A673 (cell line): Measurements from ENCODE around the gene MEAK7.

Experiments used
- EZH2 ChIP-seq: fragments of 200-600 bp; sonication (generic); IDR thresholded peaks from 2 replicates; pipeline ENCODE4 v1.6.1; 2017; ENCODE audit warnings: borderline replicate concordance, low read depth, mild to moderate bottlenecking, mixed read lengths, antibody characterized with exemption, low read length; ENCODE audit not compliant: poor library complexity, severe bottlenecking
- TF ChIP-seq, protein P1 (sequence below): fragments of 300-800, 200-600 bp; sonication (generic); conservative IDR thresholded peaks from 2 replicates; pipeline ENCODE4 v1.5.1; 2017; ENCODE audit warnings: low read depth, mild to moderate bottlenecking, antibody characterized with exemption, low read length, moderate library complexity, mixed read lengths

DNA sequence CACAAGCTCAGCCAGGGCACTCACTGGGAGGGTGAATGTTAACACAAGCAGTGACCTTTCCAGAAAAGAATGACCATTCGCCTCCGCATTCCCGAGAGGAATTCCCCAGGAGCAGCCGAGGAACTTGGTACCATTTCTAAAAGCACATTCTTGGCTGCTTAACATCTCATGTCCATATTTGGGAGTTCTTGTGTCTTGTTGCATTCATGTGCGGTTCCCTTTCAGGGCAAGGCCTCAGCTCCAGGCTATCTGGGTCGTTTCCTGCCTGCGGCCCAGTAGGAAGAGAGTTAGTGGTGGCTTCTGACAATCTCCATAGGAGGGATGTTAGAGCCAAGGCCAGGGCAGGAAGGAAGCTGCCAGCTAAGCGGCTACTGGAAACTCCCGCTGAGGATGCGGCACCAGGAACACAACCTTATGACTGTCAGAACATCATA lies 27.8 kb upstream of the MEAK7 start:
- TF ChIP-seq EZH2 = no peak
- TF ChIP-seq, protein P1, sequence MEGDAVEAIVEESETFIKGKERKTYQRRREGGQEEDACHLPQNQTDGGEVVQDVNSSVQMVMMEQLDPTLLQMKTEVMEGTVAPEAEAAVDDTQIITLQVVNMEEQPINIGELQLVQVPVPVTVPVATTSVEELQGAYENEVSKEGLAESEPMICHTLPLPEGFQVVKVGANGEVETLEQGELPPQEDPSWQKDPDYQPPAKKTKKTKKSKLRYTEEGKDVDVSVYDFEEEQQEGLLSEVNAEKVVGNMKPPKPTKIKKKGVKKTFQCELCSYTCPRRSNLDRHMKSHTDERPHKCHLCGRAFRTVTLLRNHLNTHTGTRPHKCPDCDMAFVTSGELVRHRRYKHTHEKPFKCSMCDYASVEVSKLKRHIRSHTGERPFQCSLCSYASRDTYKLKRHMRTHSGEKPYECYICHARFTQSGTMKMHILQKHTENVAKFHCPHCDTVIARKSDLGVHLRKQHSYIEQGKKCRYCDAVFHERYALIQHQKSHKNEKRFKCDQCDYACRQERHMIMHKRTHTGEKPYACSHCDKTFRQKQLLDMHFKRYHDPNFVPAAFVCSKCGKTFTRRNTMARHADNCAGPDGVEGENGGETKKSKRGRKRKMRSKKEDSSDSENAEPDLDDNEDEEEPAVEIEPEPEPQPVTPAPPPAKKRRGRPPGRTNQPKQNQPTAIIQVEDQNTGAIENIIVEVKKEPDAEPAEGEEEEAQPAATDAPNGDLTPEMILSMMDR = no peak
